H1 (cell line): Measurements from ENCODE around the gene ARMC12. TPM values are rescaled to one million over a fixed set of nuclear protein-coding genes. Genes with fewer than 3 reads are reported as not detected.

Experiments used
- CTCF ChIP-seq, 3 experiments: IDR thresholded peaks; 1 replicate in 2 of 3; 2 replicates in 1 of 3; pipeline versions ENCODE4 v1.5.1 to v1.6.1; 2011; ENCODE audit warnings: low read length in 3 of 3, mild to moderate bottlenecking in 3 of 3, inconsistent platforms in 2 of 3, low read depth in 1 of 3, moderate library complexity in 1 of 3; ENCODE audit not compliant: insufficient read depth in 1 of 3; ENCODE audit errors: control extremely low read depth in 1 of 3
- SRF ChIP-seq: IDR thresholded peaks from 2 replicates; pipeline ENCODE4 v1.6.1; 2011; ENCODE audit warnings: mild to moderate bottlenecking, low read depth, low read length, moderate library complexity
- polyA plus RNA-seq, 7 experiments: library from polyadenylated mRNA; depleted of rRNA in 3 of 7; stranded (reverse) in 5 of 7; unstranded in 2 of 7; fragments of >200 nt in 5 of 7; fragments of 200-250 nt in 2 of 7; gene quantifications; 1 replicate in 5 of 7; 2 replicates in 1 of 7; 4 replicates in 1 of 7; pipeline versions ENCODE4 v1.2.1 to v1.2.3, GENCODE V29; 2011 to 2013; ENCODE audit warnings: missing spikeins in 2 of 7, mixed read lengths in 2 of 7
- total RNA-seq: library from RNA; stranded (reverse); fragmentation: NEBNext Ultra II Directional; extraction: Animal tissue kit (Norgen Biotek cat#: 25700); gene quantifications from 2 replicates; pipeline ENCODE4 v1.2.1, GENCODE V29; 2021

The ARMC12 gene
- total and polyA plus RNA-seq, 2 of the 8 experiments (the other 6 are each of a cell fraction or from before 2014, with no cell fraction given): 0.86 to 3.7 TPM

- TF ChIP-seq CTCF (IDR thresholded peaks at IDR 0.05; ENCODE audit: control extremely low read depth in 1 of 3, insufficient read depth in 1 of 3, low read depth in 1 of 3, low read length in 3 of 3) (no peak), SRF (no peak)
Observed at GRCh38 chr6:35719830-35720733, 16.8 kb upstream of the ARMC12 start (continued).
